Posterior cingulate gyrus (tissue), 11 donors: ENCODE data around the gene EFCAB5.
A peak's percentile ranks its signal among the peaks of the same experiment; 100 is the strongest.
"Not testable (repeated sequence)": the region's sequence is repeated elsewhere in the genome, so short reads cannot be mapped to it uniquely, and the experiment has no call there.

Experiments used
- DNase-seq, 10 donors: peaks; one replicate each; pipeline versions ENCODE4 v3.0.0 to v3.0.0-alpha.2; 2020 to 2021; ENCODE audit warnings: mixed read lengths in 3 of 10
- intact Hi-C: fragments of 100-400 bp; cut with DNase I; formaldehyde crosslinking; loops from one replicate; pipeline ENCODE4 v1.15.1; 2023

Gene EFCAB5

GRCh38 chr17:29941334-29941733 is at the start of gene EFCAB5:
EFCAB5 (plus strand) TSS chr17:29941634; CDS start chr17:29941797, 163 bp downstream.
- intact Hi-C loops = no loop called here
- no peak for DNase-seq

GRCh38 chr17:29892201-29892600 is 49.2 kb upstream of the EFCAB5 start:
- no peak for DNase-seq
- intact Hi-C loops = no loop called here

- DNase-seq = not testable (repeated sequence)
These were observed 44.3 kb upstream of the EFCAB5 start for GRCh38 chr17:29897136-29897535.

GRCh38 chr17:29903471-29903870 is 38.0 kb upstream of the EFCAB5 start:
- no peak for DNase-seq
- intact Hi-C loops = no loop called here

More at GRCh38 chr17:29897136-29897535, 44.3 kb upstream of the EFCAB5 start:
- intact Hi-C loops = not testable (repeated sequence)

- intact Hi-C loops = no loop called here
These were observed 36.2 kb upstream of the EFCAB5 start for GRCh38 chr17:29905086-29905878.

GRCh38 chr17:29905879-29906167 is 35.6 kb upstream of the EFCAB5 start:
- intact Hi-C loops = no loop called here
- no peak for DNase-seq

More at GRCh38 chr17:29905086-29905878, 36.2 kb upstream of the EFCAB5 start:
- no peak for DNase-seq

GRCh38 chr17:29906969-29907368 is 34.5 kb upstream of the EFCAB5 start:
- intact Hi-C loops = no loop called here
- DNase-seq = no peak

GRCh38 chr17:29909236-29910003 is 32.0 kb upstream of the EFCAB5 start:
- DNase-seq = no peak
- intact Hi-C loops = no loop called here

GRCh38 chr17:29911641-29912177 is 29.7 kb upstream of the EFCAB5 start:
- no peak for DNase-seq
- intact Hi-C loops = no loop called here

GRCh38 chr17:29914819-29915537 is 26.5 kb upstream of the EFCAB5 start:
- DNase-seq = no peak
- intact Hi-C loops = no loop called here

- intact Hi-C loops = no loop called here
- DNase-seq = no peak
These were observed 23.4 kb upstream of the EFCAB5 start for GRCh38 chr17:29918016-29918415.

GRCh38 chr17:29918922-29919856 is 22.2 kb upstream of the EFCAB5 start:
- DNase-seq = no peak
- intact Hi-C loops = no loop called here

GRCh38 chr17:29924786-29925185 is 16.6 kb upstream of the EFCAB5 start:
- intact Hi-C loops = loop anchor here (5.0 kb wide), 1 partner anchor 292 kb away; no protein-coding TSS in a partner anchor
- DNase-seq = no peak

GRCh38 chr17:29927546-29927945 is 13.9 kb upstream of the EFCAB5 start:
- no peak for DNase-seq
- intact Hi-C loops = loop anchor here (5.0 kb wide), 1 partner anchor 295 kb away; no protein-coding TSS in a partner anchor

- peak in 5 of 10 donors; percentile 8 to 24 (median 13) for DNase-seq
- intact Hi-C loops = loop anchor here (5.0 kb wide), 1 partner anchor 297 kb away; no protein-coding TSS in a partner anchor
These were observed 12.4 kb upstream of the EFCAB5 start for GRCh38 chr17:29929006-29929532.

GRCh38 chr17:29929533-29930408 is 11.7 kb upstream of the EFCAB5 start, which contains the start of gene SSH2:
SSH2 (minus strand) TSS chr17:29930228; CDS start chr17:29930000, 228 bp downstream.
- intact Hi-C loops = loop anchor here (2.0 to 5.0 kb wide), 3 partner anchors 61 to 297 kb away; no protein-coding TSS in a partner anchor
- DNase-seq = peak; percentile 84 to 98 (median 90)

- intact Hi-C loops = loop anchor here (1.0 to 5.0 kb wide), 3 partner anchors 62 to 162 kb away; no protein-coding TSS in a partner anchor
- DNase-seq = peak in 2 of 10 donors; percentile 7 to 29
These were observed 10.9 kb upstream of the EFCAB5 start for GRCh38 chr17:29930409-29931010.
